Dermis microvascular lymphatic vessel endothelial cell (primary cell): ENCODE results near the gene ARHGAP45. TPM values are rescaled to one million over a fixed set of nuclear protein-coding genes. Genes with fewer than 3 reads are reported as not detected.
"Not testable (repeated sequence)": the region's sequence is repeated elsewhere in the genome, so short reads cannot be mapped to it uniquely, and the experiment has no call there.

Source experiments
- DNase-seq, 2 donors: peaks; one replicate each; pipeline versions ENCODE4 v3.0.0 to v3.0.0-alpha.2; 2010; ENCODE audit warnings: low read depth in 2 of 2
- total RNA-seq: library from RNA; depleted of rRNA; stranded (reverse); fragments of >200 nt; gene quantifications from 2 replicates; pipeline ENCODE4 v1.2.1, GENCODE V29; 2014

The ARHGAP45 gene
- total RNA-seq, 1 donor from 2014 or later, result 24.6 TPM

GRCh38 chr19:1114728-1115127, 47.8 kb downstream of the ARHGAP45 start:
- not testable (repeated sequence) for DNase-seq

GRCh38 chr19:1115646-1116420, 48.9 kb downstream of the ARHGAP45 start:
- DNase-seq, result no peak

- DNase-seq, result no peak
Observed at GRCh38 chr19:1116726-1117581, 50.0 kb downstream of the ARHGAP45 start.

- no peak for DNase-seq
Observed at GRCh38 chr19:1117654-1118053, 50.7 kb downstream of the ARHGAP45 start.

GRCh38 chr19:1118999-1119398, 52.0 kb downstream of the ARHGAP45 start:
- DNase-seq, result no peak

- DNase-seq, result no peak
Observed at GRCh38 chr19:1119475-1120217, 52.7 kb downstream of the ARHGAP45 start.

GRCh38 chr19:1121395-1121794, 54.4 kb downstream of the ARHGAP45 start:
- no peak for DNase-seq

GRCh38 chr19:1122021-1122971, 55.3 kb downstream of the ARHGAP45 start:
- DNase-seq, result no peak

- peak; percentile 43 to 84 for DNase-seq
Observed at GRCh38 chr19:1122972-1123363, 56.0 kb downstream of the ARHGAP45 start.

- DNase-seq, result no peak
Observed at GRCh38 chr19:1123381-1123780, 56.4 kb downstream of the ARHGAP45 start.

- no peak for DNase-seq
Observed at GRCh38 chr19:1123885-1124677, 57.1 kb downstream of the ARHGAP45 start.

GRCh38 chr19:1125601-1126467, 58.9 kb downstream of the ARHGAP45 start:
- DNase-seq, result peak in 1 of 2 donors; percentile 87

GRCh38 chr19:1126984-1127760, 60.2 kb downstream of the ARHGAP45 start:
- DNase-seq, result no peak

GRCh38 chr19:1128106-1128505, 61.1 kb downstream of the ARHGAP45 start:
- no peak for DNase-seq

- not testable (repeated sequence) for DNase-seq
Observed at GRCh38 chr19:1129084-1129483, 62.1 kb downstream of the ARHGAP45 start.

- DNase-seq, result no peak
Observed at GRCh38 chr19:1129535-1129934, 62.6 kb downstream of the ARHGAP45 start.

- DNase-seq, result no peak
Observed at GRCh38 chr19:1130771-1131717, 64.1 kb downstream of the ARHGAP45 start.
